Dermis blood vessel endothelial cell (primary cell): ENCODE data around the gene SPIN3. TPM values are rescaled to one million over a fixed set of nuclear protein-coding genes. Genes with fewer than 3 reads are reported as not detected.
"Not testable (repeated sequence)": the region's sequence is repeated elsewhere in the genome, so short reads cannot be mapped to it uniquely, and the experiment has no call there.

Experiments
- DNase-seq: peaks from one replicate; pipeline ENCODE4 v3.0.0; 2010
- total RNA-seq: library from RNA; depleted of rRNA; stranded (reverse); fragments of >200 nt; gene quantifications from 2 replicates; pipeline ENCODE4 v1.2.3, GENCODE V29; 2014

The SPIN3 gene
- 4.2 and 5.8 TPM in 2 replicates for total RNA-seq

DNA sequence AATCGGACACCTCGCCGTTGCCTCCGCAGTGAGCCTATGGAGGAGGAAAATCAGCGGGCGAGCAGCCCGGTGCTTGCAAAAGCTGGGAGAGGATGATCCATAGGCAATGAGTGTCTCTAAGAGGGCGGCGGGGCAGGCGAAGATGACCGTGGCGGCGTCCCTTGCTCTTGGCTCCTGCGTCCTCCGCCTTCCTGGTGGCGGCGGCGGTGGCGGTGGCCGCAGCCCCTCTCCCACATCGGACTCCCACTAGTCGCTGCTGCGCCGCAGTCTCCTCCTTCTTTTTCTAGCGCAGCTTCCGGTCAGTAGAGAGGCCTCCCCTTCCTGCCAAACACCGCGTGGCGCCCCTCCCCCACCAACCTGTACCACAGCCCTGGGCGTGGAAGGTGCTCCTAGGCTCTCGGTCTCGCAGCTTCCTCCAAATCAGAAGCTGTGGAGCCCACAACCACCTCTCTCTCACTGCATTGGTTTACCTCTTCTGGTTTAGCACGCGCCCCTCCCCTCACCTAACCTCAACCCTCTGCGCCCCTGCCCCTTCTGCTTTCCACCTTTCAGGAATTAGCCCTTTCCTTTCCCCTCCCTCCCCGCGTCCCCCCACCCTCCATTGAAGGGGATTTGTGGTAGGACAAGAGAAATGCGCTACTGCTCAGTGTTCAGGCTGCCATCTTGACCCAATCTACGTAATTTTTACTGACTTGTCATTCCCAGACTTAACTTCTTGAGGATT, at the start of gene SPIN3:
SPIN3 (minus strand) TSS at position 271 of the 724 bp plus-strand sequence. CDS start 594 bp downstream, outside the sequence.
- peak; percentile 71 for DNase-seq

GRCh38 chrX:57044245-57044644, 48.9 kb upstream of the SPIN3 start:
- DNase-seq: no peak

DNA sequence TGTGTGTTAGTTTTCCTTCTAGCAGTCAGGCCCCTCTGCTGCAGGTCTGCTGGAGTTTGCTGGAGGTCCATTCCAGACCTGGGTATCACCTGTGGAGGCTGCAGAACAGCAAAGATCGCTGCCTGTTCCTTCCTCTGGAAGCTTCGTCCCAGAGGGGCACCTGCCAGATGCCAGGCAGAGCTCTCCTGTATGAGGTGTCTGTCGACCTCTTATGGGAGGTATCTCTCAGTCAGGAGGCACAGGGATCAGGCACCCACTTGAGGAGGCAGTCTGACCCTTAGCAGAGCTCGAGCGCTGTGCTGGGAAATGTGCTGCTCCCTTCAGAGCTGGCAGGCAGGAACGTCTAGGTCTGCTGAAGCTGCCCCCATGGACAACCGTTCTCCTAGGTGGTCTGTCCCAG, 41.9 kb upstream of the SPIN3 start:
- not testable (repeated sequence) for DNase-seq

GRCh38 chrX:56994375-56995270, 718 bp downstream of the SPIN3 start:
- peak; percentile 1 for DNase-seq

- no peak for DNase-seq
Observed at GRCh38 chrX:56987741-56988140, 7.6 kb downstream of the SPIN3 start.

DNA sequence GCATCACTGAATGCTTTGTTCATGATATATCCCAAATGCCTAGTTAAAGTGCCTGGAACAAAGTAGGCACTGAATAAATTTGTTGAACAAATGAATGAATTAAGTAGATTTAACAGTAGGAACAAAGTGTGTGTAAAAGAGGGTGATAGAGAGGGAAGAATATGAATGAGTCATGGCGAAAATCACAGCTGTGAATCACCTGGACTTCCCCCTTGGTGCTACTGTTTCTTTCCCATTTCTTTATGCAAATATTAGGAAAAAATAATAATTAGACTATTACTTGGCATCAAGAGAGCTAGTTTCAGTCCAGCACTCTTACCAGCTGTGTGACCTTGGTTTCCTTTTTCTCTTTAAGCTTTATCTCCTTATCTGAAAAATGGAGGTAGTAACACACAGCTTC, 9.2 kb downstream of the SPIN3 start:
- peak; percentile 3 for DNase-seq

- peak; percentile 63 for DNase-seq
Observed at GRCh38 chrX:56978172-56978571, 17.2 kb downstream of the SPIN3 start.

DNA sequence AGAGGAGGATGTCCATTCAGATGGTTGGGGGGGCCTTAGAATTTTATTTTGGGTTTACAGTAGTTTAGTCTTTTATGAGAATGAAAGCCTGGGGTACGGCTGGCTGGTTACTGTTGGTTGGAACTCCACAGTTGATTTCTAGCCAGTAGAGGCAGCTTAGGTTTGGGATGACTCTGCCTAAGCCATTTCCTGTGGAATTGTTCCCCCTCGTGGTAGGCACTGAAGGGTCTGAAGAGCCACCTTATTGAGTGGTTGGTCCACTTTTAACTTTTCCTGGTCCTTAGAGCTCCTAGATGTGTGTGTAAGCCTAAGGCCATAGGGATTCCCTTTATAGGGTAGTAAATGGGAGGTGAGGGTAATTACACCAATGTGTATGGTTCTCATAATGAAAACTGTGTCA, 19.7 kb downstream of the SPIN3 start:
- peak; percentile 50 for DNase-seq

- DNase-seq: no peak
Observed at GRCh38 chrX:56974408-56974807, 20.9 kb downstream of the SPIN3 start.

DNA sequence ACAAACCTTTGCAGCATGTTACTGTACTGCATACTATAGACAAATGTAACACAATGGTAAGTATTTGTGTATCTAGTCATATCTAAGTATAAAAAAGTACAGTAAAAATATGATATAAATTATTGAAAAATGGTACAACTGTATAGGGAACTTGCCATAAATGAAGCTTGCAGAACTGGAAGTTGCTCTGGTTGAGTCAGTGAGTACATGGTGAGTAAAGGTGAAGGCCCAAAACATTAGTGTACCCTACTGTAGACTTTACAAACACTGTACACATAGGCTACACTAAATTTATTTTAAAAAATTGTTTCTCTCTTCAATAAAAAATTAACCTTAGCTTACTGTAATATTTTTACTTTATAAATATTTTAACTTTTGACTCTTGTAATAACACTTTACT, 25.8 kb downstream of the SPIN3 start:
- DNase-seq: no peak

GRCh38 chrX:56968980-56969379, 26.4 kb downstream of the SPIN3 start:
- DNase-seq: no peak

GRCh38 chrX:56963377-56963776, 32.0 kb downstream of the SPIN3 start:
- no peak for DNase-seq

GRCh38 chrX:56947699-56948098, 47.6 kb downstream of the SPIN3 start:
- peak; percentile 1 for DNase-seq

DNA sequence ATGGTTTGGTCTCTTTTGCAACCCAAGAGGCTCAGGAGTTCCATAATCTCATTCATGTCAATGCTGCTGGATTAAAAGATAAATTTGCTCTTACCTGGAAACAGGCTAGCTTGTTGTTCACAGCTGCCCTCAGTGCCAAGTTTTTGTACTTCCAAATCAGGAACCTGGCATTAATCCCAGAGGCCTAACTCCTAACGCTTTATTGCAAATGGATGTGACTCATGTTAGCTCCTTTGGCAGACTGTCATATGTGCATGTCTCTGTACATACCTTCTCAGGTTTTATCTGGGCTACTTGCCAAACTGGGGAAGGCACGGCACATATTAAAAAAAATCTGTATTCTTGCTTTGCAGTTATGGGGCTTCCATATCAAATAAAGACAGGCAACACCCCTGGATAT, 49.1 kb downstream of the SPIN3 start:
- peak; percentile 69 for DNase-seq

DNA sequence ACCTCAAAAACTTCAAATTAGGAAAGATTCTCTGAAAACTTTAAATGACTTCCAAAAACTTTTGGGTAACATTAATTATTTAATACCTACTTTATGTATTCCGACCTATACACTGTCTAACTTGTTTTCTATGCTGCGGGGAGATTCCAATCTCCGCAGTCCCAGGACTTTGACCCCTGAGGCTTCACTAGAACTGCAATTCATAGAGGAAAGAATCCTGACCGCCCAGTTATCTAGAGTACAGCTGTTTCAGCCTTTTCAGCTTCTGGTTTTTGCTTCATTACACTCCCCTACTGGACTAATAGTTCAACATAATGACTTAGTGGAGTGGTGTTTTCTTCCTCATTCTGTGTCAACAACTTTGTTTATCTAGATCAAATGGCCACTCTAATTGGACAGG, 50.1 kb downstream of the SPIN3 start:
- DNase-seq: not testable (repeated sequence)

DNA sequence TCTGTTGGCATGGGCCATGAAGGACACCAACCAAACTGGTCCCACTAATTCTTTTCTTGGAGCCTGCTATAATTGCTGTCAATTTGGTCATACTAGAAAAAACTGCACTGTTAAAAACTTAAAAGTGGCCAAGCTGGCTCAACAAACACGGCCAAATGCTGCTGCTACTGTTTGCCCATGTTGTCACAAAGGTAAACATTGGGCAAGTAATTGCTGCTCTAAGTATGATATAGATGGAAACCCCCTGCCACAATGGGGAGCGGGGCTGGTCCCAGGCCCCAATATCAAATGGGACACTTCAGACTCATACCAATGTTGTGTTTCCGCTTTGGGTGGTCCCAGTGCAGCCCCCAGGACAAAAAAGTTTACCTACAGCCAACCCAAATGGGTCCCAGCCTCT, 52.1 kb downstream of the SPIN3 start:
- no peak for DNase-seq

Other genes starting within 250 kb of the SPIN3 start
- 8.7 and 9.9 TPM in 2 replicates for gene SPIN2B, start 126.0 kb upstream of the SPIN3 start, total RNA-seq
- gene SPIN2A, start 141.9 kb upstream of the SPIN3 start, total RNA-seq: 0.09 and 0.17 TPM in 2 replicates